H1 (cell line): ENCODE data around the gene CACNA2D3. TPM values are rescaled to one million over a fixed set of nuclear protein-coding genes. Genes with fewer than 3 reads are reported as not detected.

Experiments
- CTCF ChIA-PET: fragments of 300-600 bp; sonication (Branson Sonifier 250); formaldehyde crosslinking; loops from one replicate; lab custom pipeline; 2021; ENCODE audit not compliant: partially characterized antibody; lab: Charles Lee
- POLR2A ChIA-PET: fragments of 300-600 bp; sonication (Branson Sonifier 250); formaldehyde crosslinking; loops from one replicate; lab custom pipeline; 2021; ENCODE audit warnings: inconsistent platforms; ENCODE audit not compliant: partially characterized antibody; lab: Charles Lee
- DNase-seq, 2 experiments: peaks; one replicate each; pipeline versions ENCODE4 v3.0.0 to v3.0.0-alpha.2; 2010 to 2022; ENCODE audit warnings: low spot score in 2 of 2, low read depth in 1 of 2, mixed read lengths in 1 of 2
- FAIRE-seq: peaks from 2 replicates; lab custom pipeline; 2011; peaks lifted over from hg19 to GRCh38; lab: Jason Lieb, UNC
- H2AFZ ChIP-seq: 2 replicates; pipeline ENCODE4 v1.8.1; 2012; ENCODE audit warnings: low read length, inconsistent platforms
- H2AK5ac ChIP-seq: 2 replicates; pipeline ENCODE4 v1.6.1; 2013; ENCODE audit warnings: low read depth, low read length
- H2BK120ac ChIP-seq: replicated peaks from 2 replicates; pipeline ENCODE3; 2013; ENCODE audit warnings: low read depth, low read length, inconsistent platforms
- H2BK12ac ChIP-seq: 2 replicates; pipeline ENCODE4 v1.6.1; 2013; ENCODE audit warnings: low read depth, low read length
- H2BK15ac ChIP-seq: 2 replicates; pipeline ENCODE4 v1.6.1; 2013; ENCODE audit warnings: low read length
- H2BK20ac ChIP-seq: 2 replicates; pipeline ENCODE4 v1.6.1; 2013; ENCODE audit warnings: low read length
- H2BK5ac ChIP-seq: 2 replicates; pipeline ENCODE4 v1.6.1; 2013; ENCODE audit warnings: low read depth, low read length
- H3K14ac ChIP-seq: 2 replicates; pipeline ENCODE4 v1.6.1; 2013; ENCODE audit warnings: inconsistent platforms; ENCODE audit not compliant: insufficient read length
- H3K18ac ChIP-seq: 2 replicates; pipeline ENCODE4 v1.6.1; 2013; ENCODE audit warnings: low read length; ENCODE audit errors: extremely low read depth
- H3K23ac ChIP-seq: 2 replicates; pipeline ENCODE4 v1.6.1; 2013; ENCODE audit warnings: inconsistent platforms; ENCODE audit not compliant: insufficient read length
- H3K23me2 ChIP-seq: 2 replicates; pipeline ENCODE4 v1.6.1; 2013; ENCODE audit warnings: low read depth, low read length
- H3K27ac ChIP-seq: 2 replicates; pipeline ENCODE4 v1.6.1; 2011; ENCODE audit warnings: low read depth, low read length, inconsistent platforms
- H3K27me3 ChIP-seq, 4 experiments: replicated peaks in 1 of 4; 1 replicate in 1 of 4; 2 replicates in 3 of 4; pipeline versions ENCODE4 v1.6.1 to v1.8.1; 2011 to 2013; ENCODE audit warnings: low read length in 3 of 4, mild to moderate bottlenecking in 3 of 4, inconsistent platforms in 2 of 4, mixed read lengths in 2 of 4, moderate library complexity in 1 of 4; ENCODE audit not compliant: control insufficient read depth in 3 of 4, insufficient read depth in 3 of 4; ENCODE audit errors: extremely low read depth in 1 of 4
- H3K36me3 ChIP-seq, 4 experiments: 2 replicates each; pipeline versions ENCODE4 v1.6.1 to v1.8.1; 2011 to 2013; ENCODE audit warnings: mild to moderate bottlenecking in 4 of 4, low read length in 3 of 4, moderate library complexity in 2 of 4, control low read depth in 1 of 4, inconsistent platforms in 1 of 4; ENCODE audit not compliant: insufficient read depth in 4 of 4, control insufficient read depth in 2 of 4
- H3K4ac ChIP-seq: replicated peaks from 2 replicates; pipeline ENCODE3; 2013; ENCODE audit warnings: low read length, low read depth, mixed read lengths, inconsistent platforms; ENCODE audit not compliant: insufficient read length
- H3K4me1 ChIP-seq, 4 experiments: replicated peaks in 1 of 4; 1 replicate in 1 of 4; 2 replicates in 3 of 4; pipeline versions ENCODE4 v1.6.1 to v1.8.1; 2011 to 2013; ENCODE audit warnings: low read length in 3 of 4, inconsistent platforms in 2 of 4, mixed read lengths in 1 of 4; ENCODE audit not compliant: insufficient read depth in 4 of 4, control insufficient read depth in 3 of 4
- H3K4me2 ChIP-seq, 2 experiments: 2 replicates each; pipeline versions ENCODE4 v1.6.1 to v1.8.1; 2011 to 2013; ENCODE audit warnings: low read depth in 2 of 2, low read length in 2 of 2, control low read depth in 1 of 2, inconsistent platforms in 1 of 2, mild to moderate bottlenecking in 1 of 2; ENCODE audit not compliant: insufficient read depth in 1 of 2
- H3K4me3 ChIP-seq, 4 experiments: fragments of 200-600, 300-600 bp in 1 of 4; sonication (generic), shearing (Covaris generic), sonication (Bioruptor Twin) in 1 of 4; 2 replicates each; pipeline versions ENCODE4 v1.5.1 to v1.8.1; 2011 to 2016; ENCODE audit warnings: low read length in 4 of 4, low read depth in 3 of 4, control low read depth in 2 of 4, inconsistent platforms in 2 of 4, mild to moderate bottlenecking in 2 of 4, mixed read lengths in 1 of 4, moderate library complexity in 1 of 4; ENCODE audit not compliant: insufficient read depth in 2 of 4; ENCODE audit errors: extremely low read depth in 1 of 4
- H3K56ac ChIP-seq: replicated peaks from 2 replicates; pipeline ENCODE3; 2013; ENCODE audit warnings: low read depth, mild to moderate bottlenecking, mixed read lengths, low read length, inconsistent platforms; ENCODE audit not compliant: insufficient read length
- H3K79me1 ChIP-seq: 2 replicates; pipeline ENCODE4 v1.6.1; 2013; ENCODE audit warnings: low read depth, low read length, control low read depth
- H3K79me2 ChIP-seq, 2 experiments: 2 replicates each; pipeline versions ENCODE4 v1.6.1 to v1.8.1; 2012 to 2013; ENCODE audit warnings: low read length in 2 of 2, mild to moderate bottlenecking in 2 of 2, inconsistent platforms in 1 of 2; ENCODE audit not compliant: insufficient read depth in 2 of 2, control insufficient read depth in 1 of 2
- H3K9ac ChIP-seq, 4 experiments: replicated peaks in 1 of 4; 1 replicate in 1 of 4; 2 replicates in 3 of 4; pipeline versions ENCODE4 v1.6.1 to v1.8.1; 2011 to 2013; ENCODE audit warnings: low read depth in 3 of 4, low read length in 3 of 4, control low read depth in 2 of 4, mild to moderate bottlenecking in 2 of 4, moderate library complexity in 2 of 4, inconsistent platforms in 1 of 4; ENCODE audit errors: extremely low read depth in 1 of 4
- H3K9me3 ChIP-seq, 2 experiments: 2 replicates each; pipeline versions ENCODE4 v1.6.1 to v1.8.1; 2012 to 2013; ENCODE audit warnings: mild to moderate bottlenecking in 2 of 2, moderate library complexity in 2 of 2, control low read depth in 1 of 2, inconsistent platforms in 1 of 2, low read depth in 1 of 2, low read length in 1 of 2, mixed read lengths in 1 of 2; ENCODE audit not compliant: insufficient read depth in 2 of 2
- H4K20me1 ChIP-seq, 2 experiments: replicated peaks in 1 of 2; 2 replicates each; pipeline versions ENCODE3 to v1.8.1; 2011 to 2013; ENCODE audit warnings: inconsistent platforms in 2 of 2, low read length in 2 of 2, mild to moderate bottlenecking in 1 of 2; ENCODE audit not compliant: insufficient read depth in 2 of 2, control insufficient read depth in 1 of 2
- H4K5ac ChIP-seq: 2 replicates; pipeline ENCODE4 v1.6.1; 2013; ENCODE audit warnings: low read length, low read depth, mixed read lengths, inconsistent platforms; ENCODE audit not compliant: insufficient read length
- H4K8ac ChIP-seq: 2 replicates; pipeline ENCODE4 v1.8.0; 2013; ENCODE audit warnings: mild to moderate bottlenecking, moderate library complexity, low read length, inconsistent platforms; ENCODE audit not compliant: insufficient read depth; ENCODE audit errors: extremely low read depth
- H4K91ac ChIP-seq: replicated peaks from 2 replicates; pipeline ENCODE3; 2013; ENCODE audit warnings: low read length, mixed read lengths, inconsistent platforms; ENCODE audit not compliant: insufficient read length
- BCL11A ChIP-seq, 2 experiments: IDR thresholded peaks; one replicate each; pipeline ENCODE4 v1.6.1; 2011; ENCODE audit warnings: low read depth in 2 of 2, low read length in 2 of 2, mild to moderate bottlenecking in 2 of 2
- NRF1 ChIP-seq: IDR thresholded peaks from 2 replicates; pipeline ENCODE4 v1.6.1; 2011; ENCODE audit warnings: mild to moderate bottlenecking, low read depth, low read length, improper control_type of control experiment
- SP4 ChIP-seq: IDR thresholded peaks from 2 replicates; pipeline ENCODE4 v1.6.1; 2012; ENCODE audit warnings: low read length, inconsistent platforms
- YY1 ChIP-seq: IDR thresholded peaks from 2 replicates; pipeline ENCODE4 v1.6.1; 2011; ENCODE audit warnings: low read depth, mild to moderate bottlenecking, low read length
- WGBS, 2 experiments: shearing (Covaris generic) in 1 of 2; methylation state at CpG; one replicate each; pipeline versions ENCODE4 v1.1.6 to v1.1.7; 2013 to 2015; ENCODE audit warnings: low lambda C conversion rate in 2 of 2, mixed read lengths in 2 of 2, inconsistent platforms in 1 of 2, low coverage in 1 of 2, missing lambda C conversion rate in 1 of 2; ENCODE audit not compliant: insufficient replicate concordance in 2 of 2, insufficient coverage in 1 of 2, insufficient read length in 1 of 2; ENCODE audit errors: extremely low coverage in 1 of 2, missing lambda C conversion rate in 1 of 2; 5-methylcytosine and 5-hydroxymethylcytosine counted together
- polyA plus RNA-seq, 7 experiments: library from polyadenylated mRNA; depleted of rRNA in 3 of 7; stranded (reverse) in 5 of 7; unstranded in 2 of 7; fragments of >200 nt in 5 of 7; fragments of 200-250 nt in 2 of 7; gene quantifications; 1 replicate in 5 of 7; 2 replicates in 1 of 7; 4 replicates in 1 of 7; pipeline versions ENCODE4 v1.2.1 to v1.2.3, GENCODE V29; 2011 to 2013; ENCODE audit warnings: missing spikeins in 2 of 7, mixed read lengths in 2 of 7
- total RNA-seq: library from RNA; stranded (reverse); fragmentation: NEBNext Ultra II Directional; extraction: Animal tissue kit (Norgen Biotek cat#: 25700); gene quantifications from 2 replicates; pipeline ENCODE4 v1.2.1, GENCODE V29; 2021
- TF ChIP-seq, protein P1 (sequence below): IDR thresholded peaks from 2 replicates; pipeline ENCODE4 v1.6.1; 2012; ENCODE audit warnings: low read length, inconsistent platforms
- TF ChIP-seq, protein P2 (sequence below), 3 experiments: IDR thresholded peaks; 1 replicate in 2 of 3; 2 replicates in 1 of 3; pipeline versions ENCODE4 v1.5.1 to v1.6.1; 2011; ENCODE audit warnings: low read length in 3 of 3, mild to moderate bottlenecking in 3 of 3, inconsistent platforms in 2 of 3, low read depth in 1 of 3, moderate library complexity in 1 of 3; ENCODE audit not compliant: insufficient read depth in 1 of 3; ENCODE audit errors: control extremely low read depth in 1 of 3

The CACNA2D3 gene
- total and polyA plus RNA-seq, 2 of the 8 experiments (the other 6 are each of a cell fraction or from before 2014, with no cell fraction given): 1.5 to 1.8 TPM

DNA sequence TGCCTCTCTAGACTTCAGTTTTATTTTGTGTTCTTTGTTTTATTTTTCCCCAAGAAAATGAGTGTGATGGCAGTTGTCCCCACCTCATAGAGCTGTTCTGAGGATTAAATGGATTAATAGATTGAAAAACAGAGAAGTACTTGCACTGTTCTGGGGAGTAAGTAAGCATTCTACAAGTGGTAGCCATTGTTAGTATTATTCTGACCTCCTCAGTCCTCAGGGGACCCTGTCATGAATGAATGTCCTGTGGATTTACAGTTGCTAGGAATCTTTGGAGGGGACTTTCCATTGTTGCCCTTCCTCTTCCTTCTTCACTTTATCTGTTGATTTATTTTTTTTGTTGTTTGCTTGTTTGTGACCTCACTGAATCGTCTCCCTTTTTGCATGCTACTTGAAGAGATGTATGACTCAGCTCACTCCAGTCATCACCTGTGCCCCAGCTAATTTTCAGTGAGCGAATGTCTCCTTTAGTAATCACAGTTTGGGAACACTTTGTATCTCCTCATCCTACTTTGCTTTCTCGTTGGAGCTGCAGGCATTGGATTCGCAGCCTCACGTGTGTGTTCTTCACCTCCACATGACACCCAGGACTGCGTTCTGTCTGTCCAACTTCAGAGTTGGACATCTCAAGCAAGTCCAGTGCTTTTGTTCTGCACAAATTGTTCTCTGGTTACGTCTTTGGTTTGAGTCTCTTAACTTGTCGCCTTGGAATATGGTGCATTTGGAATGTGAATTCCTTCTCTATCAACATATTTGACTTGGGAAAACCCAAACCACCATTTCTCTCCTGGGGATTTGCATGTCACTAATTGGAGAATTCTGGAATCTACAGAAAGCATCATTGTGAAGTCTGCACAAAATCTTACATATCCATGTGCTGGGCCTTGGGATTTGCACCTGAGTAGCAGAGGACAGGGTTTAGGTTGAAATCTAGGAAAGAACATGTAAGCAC lies 751.0 kb downstream of the CACNA2D3 start:
- 83% methylated on average over 8 of the region's 8 CpGs; no CpG with 5 or more reads in 1 of the 2 experiments for WGBS, 2 experiments
- peak overlapping the region; percentile 40 for H3K4ac ChIP-seq
- no peak overlapping the region for H2BK120ac ChIP-seq
- no peaks in the 10 kb centered on the region for H3K79me1 ChIP-seq
- no peaks in the 10 kb centered on the region for H3K36me3 ChIP-seq
- H3K4me2 ChIP-seq: no peak overlapping the region
- no peak overlapping the region for H4K5ac ChIP-seq
- no peak overlapping the region for H2AFZ ChIP-seq
- CTCF ChIA-PET: interaction anchor here (0.8 to 1.1 kb wide), 4 partner anchors 15 to 532 kb away, joined by 3 to 5 read pairs (median 4); no protein-coding TSS in a partner anchor
- no peak overlapping the region for H2BK12ac ChIP-seq
- peak overlapping the region; percentile 65; the same call in 1 of the 2 replicates for H2AK5ac ChIP-seq
- H3K56ac ChIP-seq: no peak overlapping the region
- H3K4me1 ChIP-seq: peaks cover 0 to 3% (median 0%) of the 10 kb centered on the region in 4 experiments; a peak in 4 of 7 replicates
- no peak overlapping the region for H3K23ac ChIP-seq
- no peak overlapping the region for H3K18ac ChIP-seq
- H3K14ac ChIP-seq: no peak overlapping the region
- peaks cover 0 to 3% of the 10 kb centered on the region in 2 experiments for H4K20me1 ChIP-seq
- H3K23me2 ChIP-seq: peaks cover 2% of the 10 kb centered on the region; the same call in 1 of the 2 replicates
- no peaks in the 10 kb centered on the region for H3K9me3 ChIP-seq
- POLR2A ChIA-PET: no interaction called here
- peak overlapping the region; percentile 37 for H4K91ac ChIP-seq
- H2BK20ac ChIP-seq: 0 out of 2 replicates have a peak overlapping the region, but pooled peaks have one; percentile 52
- no peaks in the 10 kb centered on the region for H3K27me3 ChIP-seq
- no peak overlapping the region for H3K27ac ChIP-seq
- no peak overlapping the region for H3K4me3 ChIP-seq
- H2BK5ac ChIP-seq: 0 out of 2 replicates have a peak overlapping the region, but pooled peaks have one; percentile 19
- H4K8ac ChIP-seq: no peak overlapping the region
- DNase-seq: no peak
- H3K9ac ChIP-seq: no peak overlapping the region; a peak in 1 of 7 replicates
- H2BK15ac ChIP-seq: peak overlapping the region; percentile 85; the same call in 1 of the 2 replicates
- H3K79me2 ChIP-seq: no peaks in the 10 kb centered on the region
- no peak for FAIRE-seq
- TF ChIP-seq, protein P1, sequence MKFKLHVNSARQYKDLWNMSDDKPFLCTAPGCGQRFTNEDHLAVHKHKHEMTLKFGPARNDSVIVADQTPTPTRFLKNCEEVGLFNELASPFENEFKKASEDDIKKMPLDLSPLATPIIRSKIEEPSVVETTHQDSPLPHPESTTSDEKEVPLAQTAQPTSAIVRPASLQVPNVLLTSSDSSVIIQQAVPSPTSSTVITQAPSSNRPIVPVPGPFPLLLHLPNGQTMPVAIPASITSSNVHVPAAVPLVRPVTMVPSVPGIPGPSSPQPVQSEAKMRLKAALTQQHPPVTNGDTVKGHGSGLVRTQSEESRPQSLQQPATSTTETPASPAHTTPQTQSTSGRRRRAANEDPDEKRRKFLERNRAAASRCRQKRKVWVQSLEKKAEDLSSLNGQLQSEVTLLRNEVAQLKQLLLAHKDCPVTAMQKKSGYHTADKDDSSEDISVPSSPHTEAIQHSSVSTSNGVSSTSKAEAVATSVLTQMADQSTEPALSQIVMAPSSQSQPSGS: no peak
- TF ChIP-seq NRF1 (no peak), YY1 (no peak), SP4 (no peak), BCL11A (IDR thresholded peaks at IDR 0.05; ENCODE audit: low read depth in 2 of 2, low read length in 2 of 2) (no peak)
- TF ChIP-seq, protein P2, sequence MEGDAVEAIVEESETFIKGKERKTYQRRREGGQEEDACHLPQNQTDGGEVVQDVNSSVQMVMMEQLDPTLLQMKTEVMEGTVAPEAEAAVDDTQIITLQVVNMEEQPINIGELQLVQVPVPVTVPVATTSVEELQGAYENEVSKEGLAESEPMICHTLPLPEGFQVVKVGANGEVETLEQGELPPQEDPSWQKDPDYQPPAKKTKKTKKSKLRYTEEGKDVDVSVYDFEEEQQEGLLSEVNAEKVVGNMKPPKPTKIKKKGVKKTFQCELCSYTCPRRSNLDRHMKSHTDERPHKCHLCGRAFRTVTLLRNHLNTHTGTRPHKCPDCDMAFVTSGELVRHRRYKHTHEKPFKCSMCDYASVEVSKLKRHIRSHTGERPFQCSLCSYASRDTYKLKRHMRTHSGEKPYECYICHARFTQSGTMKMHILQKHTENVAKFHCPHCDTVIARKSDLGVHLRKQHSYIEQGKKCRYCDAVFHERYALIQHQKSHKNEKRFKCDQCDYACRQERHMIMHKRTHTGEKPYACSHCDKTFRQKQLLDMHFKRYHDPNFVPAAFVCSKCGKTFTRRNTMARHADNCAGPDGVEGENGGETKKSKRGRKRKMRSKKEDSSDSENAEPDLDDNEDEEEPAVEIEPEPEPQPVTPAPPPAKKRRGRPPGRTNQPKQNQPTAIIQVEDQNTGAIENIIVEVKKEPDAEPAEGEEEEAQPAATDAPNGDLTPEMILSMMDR (IDR thresholded peaks at IDR 0.05; ENCODE audit: control extremely low read depth in 1 of 3, insufficient read depth in 1 of 3, low read depth in 1 of 3, low read length in 3 of 3): no peak
